Measurements from ENCODE around the gene RPRD1B.

DNA sequence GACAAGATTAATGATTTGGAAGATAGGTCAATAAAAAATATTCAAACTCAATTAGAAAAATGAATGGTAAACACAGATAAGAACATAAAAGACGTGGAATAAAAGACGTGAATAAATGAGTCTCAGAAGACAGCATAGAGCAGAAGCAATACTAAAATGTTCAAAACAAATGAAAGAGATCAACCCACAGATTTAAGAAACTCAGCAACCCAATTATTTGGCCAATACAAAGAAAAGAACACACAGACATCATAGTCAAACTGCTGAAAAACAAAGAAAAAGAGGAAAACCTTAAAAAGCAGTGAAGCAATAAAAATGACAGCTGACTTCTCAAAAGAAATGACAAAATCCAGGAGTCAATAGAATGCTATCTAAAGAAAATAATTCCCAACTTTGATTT is 15.2 kb upstream of the RPRD1B start:
- TF ChIP-seq YY1 (IDR thresholded peaks at IDR 0.05; ENCODE audit: low read depth, low read length), result no peak
- TF ChIP-seq, protein P1, sequence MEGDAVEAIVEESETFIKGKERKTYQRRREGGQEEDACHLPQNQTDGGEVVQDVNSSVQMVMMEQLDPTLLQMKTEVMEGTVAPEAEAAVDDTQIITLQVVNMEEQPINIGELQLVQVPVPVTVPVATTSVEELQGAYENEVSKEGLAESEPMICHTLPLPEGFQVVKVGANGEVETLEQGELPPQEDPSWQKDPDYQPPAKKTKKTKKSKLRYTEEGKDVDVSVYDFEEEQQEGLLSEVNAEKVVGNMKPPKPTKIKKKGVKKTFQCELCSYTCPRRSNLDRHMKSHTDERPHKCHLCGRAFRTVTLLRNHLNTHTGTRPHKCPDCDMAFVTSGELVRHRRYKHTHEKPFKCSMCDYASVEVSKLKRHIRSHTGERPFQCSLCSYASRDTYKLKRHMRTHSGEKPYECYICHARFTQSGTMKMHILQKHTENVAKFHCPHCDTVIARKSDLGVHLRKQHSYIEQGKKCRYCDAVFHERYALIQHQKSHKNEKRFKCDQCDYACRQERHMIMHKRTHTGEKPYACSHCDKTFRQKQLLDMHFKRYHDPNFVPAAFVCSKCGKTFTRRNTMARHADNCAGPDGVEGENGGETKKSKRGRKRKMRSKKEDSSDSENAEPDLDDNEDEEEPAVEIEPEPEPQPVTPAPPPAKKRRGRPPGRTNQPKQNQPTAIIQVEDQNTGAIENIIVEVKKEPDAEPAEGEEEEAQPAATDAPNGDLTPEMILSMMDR (IDR thresholded peaks at IDR 0.05; ENCODE audit: control extremely low read depth in 1 of 3, insufficient read depth in 1 of 3, low read depth in 1 of 3, low read length in 3 of 3), result no peak
- TF ChIP-seq, protein P2, sequence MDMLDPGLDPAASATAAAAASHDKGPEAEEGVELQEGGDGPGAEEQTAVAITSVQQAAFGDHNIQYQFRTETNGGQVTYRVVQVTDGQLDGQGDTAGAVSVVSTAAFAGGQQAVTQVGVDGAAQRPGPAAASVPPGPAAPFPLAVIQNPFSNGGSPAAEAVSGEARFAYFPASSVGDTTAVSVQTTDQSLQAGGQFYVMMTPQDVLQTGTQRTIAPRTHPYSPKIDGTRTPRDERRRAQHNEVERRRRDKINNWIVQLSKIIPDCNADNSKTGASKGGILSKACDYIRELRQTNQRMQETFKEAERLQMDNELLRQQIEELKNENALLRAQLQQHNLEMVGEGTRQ (IDR thresholded peaks at IDR 0.05; ENCODE audit: low read length), result no peak
- no peak for TF ChIP-seq RXRA (IDR thresholded peaks at IDR 0.05; ENCODE audit: insufficient read depth, low read depth, low read length)
- TF ChIP-seq EP300 (IDR thresholded peaks at IDR 0.05; ENCODE audit: borderline replicate concordance in 1 of 2, low read depth in 2 of 2, low read length in 2 of 2), result no peak
- no peak for TF ChIP-seq ASH2L (IDR thresholded peaks at IDR 0.05; ENCODE audit: low read length)
- TF ChIP-seq POLR2AphosphoS5 (IDR thresholded peaks at IDR 0.05; ENCODE audit: low read depth, low read length), result no peak
- no peak for TF ChIP-seq JUND (IDR thresholded peaks at IDR 0.05; ENCODE audit: low read length)
- TF ChIP-seq TAF1 (IDR thresholded peaks at IDR 0.05; ENCODE audit: low read depth, low read length), result no peak
- no peak for TF ChIP-seq SP4 (IDR thresholded peaks at IDR 0.05; ENCODE audit: low read length)
- TF ChIP-seq EZH2 (IDR thresholded peaks at IDR 0.05; ENCODE audit: low read depth, low read length, severe bottlenecking), result no peak
- no peak for TF ChIP-seq RAD21 (IDR thresholded peaks at IDR 0.05 in 1 of 2, conservative IDR thresholded peaks at IDR 0.05 in 1 of 2; ENCODE audit: low read depth in 2 of 2, low read length in 2 of 2)
- TF ChIP-seq POLR2A (IDR thresholded peaks at IDR 0.05; ENCODE audit: control extremely low read depth in 1 of 2, low read depth in 2 of 2, low read length in 2 of 2), result no peak
- no peak for TF ChIP-seq SIRT6 (IDR thresholded peaks at IDR 0.05; ENCODE audit: low read length)
